GM10847 (cell line): ENCODE measurements around the gene KDM4C.

Experiments used
- POLR2A ChIP-seq: IDR thresholded peaks from 2 replicates; pipeline ENCODE4 v1.6.1; 2011; ENCODE audit not compliant: insufficient read length; ENCODE audit errors: extremely low read depth

KDM4C gene

DNA sequence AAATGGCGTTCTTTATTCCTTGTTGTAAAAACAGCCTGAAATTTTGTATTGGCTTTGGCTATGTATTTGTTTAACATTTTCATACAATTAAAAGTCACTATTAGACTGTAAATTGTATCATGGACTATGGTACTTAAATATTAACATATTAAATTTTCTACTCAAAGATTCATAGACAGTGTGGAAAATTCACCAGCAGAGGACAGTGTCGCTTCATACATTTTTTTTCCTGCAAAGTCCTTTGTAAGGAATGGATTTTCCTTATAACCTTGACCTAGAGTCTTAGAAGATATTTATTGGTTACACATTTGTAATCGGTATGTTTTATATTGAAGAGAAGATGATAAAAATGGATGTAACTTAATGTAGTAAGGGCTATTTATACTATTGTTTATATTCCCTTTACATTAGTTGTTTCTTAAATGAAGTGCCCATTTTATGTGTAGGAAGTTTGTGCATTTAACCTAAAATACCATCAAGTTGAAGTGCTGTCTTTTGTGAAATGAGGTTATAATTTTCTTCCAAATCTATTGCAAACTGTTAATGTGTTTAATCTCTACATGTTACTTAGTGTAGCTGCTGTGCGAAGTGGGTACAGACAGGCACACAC lies 150.1 kb downstream of the KDM4C start:
- TF ChIP-seq POLR2A: no peak

DNA sequence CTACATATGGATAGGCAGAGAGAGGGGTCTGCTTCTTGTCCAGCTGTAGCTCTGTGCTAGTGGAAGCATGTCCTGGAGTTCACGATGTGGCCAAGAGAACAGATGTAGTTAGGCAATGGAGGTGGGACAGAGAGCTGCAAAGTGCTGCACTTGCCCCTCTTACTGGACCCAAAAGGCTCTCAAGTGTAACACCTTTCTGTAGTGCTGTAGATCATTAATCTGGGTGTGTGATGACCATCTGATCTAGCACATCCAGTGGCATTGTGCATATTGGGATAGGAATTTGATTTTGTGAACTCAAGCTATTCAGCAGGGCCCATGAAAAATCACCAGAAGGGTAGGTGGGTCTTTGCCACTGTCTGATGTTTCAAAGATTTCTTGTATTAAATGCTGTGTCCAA lies 151.4 kb downstream of the KDM4C start:
- no peak for TF ChIP-seq POLR2A

- no peak for TF ChIP-seq POLR2A
Measured at GRCh38 chr9:6910032-6910431, 152.3 kb downstream of the KDM4C start.

GRCh38 chr9:6910497-6910896 lies 152.7 kb downstream of the KDM4C start:
- no peak for TF ChIP-seq POLR2A

DNA sequence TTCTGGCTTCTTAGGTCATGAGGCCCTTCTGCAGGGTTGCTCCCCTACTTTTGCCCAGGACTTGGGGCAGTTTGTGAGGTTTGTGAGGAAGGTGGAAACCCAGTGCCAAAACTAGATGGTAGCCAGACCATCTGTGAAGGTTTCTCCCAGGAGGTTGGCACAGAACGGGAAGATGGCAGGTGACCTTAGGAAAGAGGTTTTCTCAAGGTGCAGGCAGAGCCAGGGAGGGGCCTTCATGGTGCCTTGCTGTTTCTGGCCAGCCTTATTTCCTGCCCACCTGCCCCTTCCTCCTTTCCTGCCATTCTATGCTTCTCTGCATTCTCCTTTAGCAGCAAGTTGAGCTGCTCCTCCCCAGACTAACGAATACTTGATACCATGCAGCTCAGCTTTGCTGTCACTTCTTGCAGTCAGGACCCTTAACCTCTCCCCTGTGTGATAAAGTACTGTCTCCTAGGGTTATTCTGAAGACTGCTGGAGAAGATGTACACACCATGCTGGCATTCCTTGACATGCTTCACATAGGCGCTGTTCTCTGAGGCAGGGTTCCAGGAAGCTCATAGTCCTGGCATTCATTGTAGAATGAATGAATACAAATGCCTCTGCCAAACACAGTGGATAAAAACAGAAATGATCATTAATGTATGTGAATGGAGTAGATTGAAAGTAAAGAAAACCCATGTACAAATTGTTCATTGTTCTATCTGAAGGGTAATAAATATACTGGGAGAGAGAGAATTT lies 154.3 kb downstream of the KDM4C start:
- no peak for TF ChIP-seq POLR2A

DNA sequence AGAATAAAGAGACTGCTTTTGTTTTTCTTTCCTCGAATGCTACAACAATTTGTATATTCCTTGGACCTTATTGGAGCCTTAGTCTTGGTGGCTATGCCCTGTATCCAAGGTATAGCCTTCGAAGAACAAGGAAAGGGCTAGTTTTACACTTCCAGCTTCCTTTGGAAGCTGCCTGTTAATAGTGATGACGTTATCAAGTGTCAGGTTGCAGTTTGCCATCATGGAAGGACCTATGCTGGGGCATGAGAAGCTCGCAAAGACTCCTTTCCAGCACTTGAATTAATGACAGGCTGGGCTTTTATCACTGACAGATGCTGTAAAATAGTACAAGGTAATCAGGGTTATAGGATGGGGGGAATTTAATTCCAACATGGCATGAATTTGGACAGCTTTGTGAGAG lies 157.9 kb downstream of the KDM4C start:
- TF ChIP-seq POLR2A: no peak

- TF ChIP-seq POLR2A: no peak
Measured at GRCh38 chr9:6917162-6917561, 159.4 kb downstream of the KDM4C start.

GRCh38 chr9:6920041-6920440 lies 162.3 kb downstream of the KDM4C start:
- no peak for TF ChIP-seq POLR2A

GRCh38 chr9:6921315-6921714 lies 163.5 kb downstream of the KDM4C start:
- TF ChIP-seq POLR2A: no peak

GRCh38 chr9:6922124-6922676 lies 164.4 kb downstream of the KDM4C start:
- TF ChIP-seq POLR2A: no peak

DNA sequence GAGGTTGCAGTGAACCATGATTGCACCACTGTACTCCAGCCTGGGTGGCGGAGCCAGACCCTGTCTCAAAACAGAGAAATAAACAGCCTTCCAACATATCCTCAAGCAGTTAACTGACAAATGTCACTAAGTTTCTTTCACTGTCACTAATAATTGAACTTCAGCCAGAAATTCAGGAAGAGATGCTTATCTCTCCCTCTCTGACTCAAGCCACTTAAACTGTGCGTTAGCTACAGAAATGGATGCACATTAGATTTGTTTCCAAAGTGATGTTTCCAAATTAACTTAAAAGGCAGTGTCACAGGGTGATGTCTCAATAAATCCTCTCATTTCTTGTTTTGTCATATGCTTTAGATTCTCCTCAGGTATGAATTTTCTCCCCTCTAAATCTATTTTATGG lies 164.9 kb downstream of the KDM4C start:
- TF ChIP-seq POLR2A: no peak

DNA sequence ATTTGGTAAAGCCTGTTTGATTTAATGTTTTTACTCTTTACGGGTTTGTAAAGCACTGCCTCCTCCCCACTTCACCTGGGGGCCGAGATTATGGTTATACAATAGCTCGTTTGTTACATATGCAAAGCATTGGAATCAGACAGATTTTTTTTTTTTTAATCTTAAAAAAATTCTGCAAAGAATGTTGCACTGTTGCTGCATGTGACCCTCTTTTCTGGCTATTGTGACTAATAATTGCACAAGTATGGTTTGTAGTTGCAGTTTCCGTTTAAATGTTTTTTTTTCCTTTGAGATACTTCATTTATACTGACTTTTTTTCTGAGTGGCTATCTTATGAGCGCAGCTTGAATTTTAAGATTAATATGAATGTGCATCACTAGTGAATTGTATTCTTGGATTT lies 165.3 kb downstream of the KDM4C start:
- no peak for TF ChIP-seq POLR2A

- no peak for TF ChIP-seq POLR2A
Measured at GRCh38 chr9:6924149-6924548, 166.4 kb downstream of the KDM4C start.

- TF ChIP-seq POLR2A: no peak
Measured at GRCh38 chr9:6924988-6925563, 167.3 kb downstream of the KDM4C start.

- no peak for TF ChIP-seq POLR2A
Measured at GRCh38 chr9:6925836-6926235, 168.1 kb downstream of the KDM4C start.

DNA sequence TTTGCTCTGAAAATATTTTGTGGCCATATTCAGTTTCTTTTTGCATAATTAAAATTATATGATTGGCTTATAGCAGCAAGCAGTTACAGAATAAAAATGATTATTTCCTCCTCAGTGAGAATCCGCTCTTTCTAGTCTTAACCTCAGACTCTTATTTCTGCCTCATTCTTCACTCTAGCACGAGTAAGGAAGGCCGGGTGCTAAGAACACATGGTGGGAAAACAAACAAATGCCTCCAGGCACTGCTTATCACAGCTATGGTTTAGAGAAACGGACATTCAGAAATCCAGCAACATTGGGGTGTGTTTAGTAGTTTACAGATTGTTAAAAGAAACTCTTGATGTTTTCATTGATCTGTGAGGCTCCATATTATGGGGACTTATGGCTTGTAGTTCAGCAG lies 168.7 kb downstream of the KDM4C start:
- no peak for TF ChIP-seq POLR2A
